AG10803 (cell line): Measurements from ENCODE around the gene SORBS1.

Source experiments
- DNase-seq: peaks from one replicate; pipeline ENCODE4 v3.0.0; 2010; ENCODE audit warnings: low read depth
- H3K4me3 ChIP-seq: 2 replicates; pipeline ENCODE4 v1.5.1; 2011; ENCODE audit warnings: mild to moderate bottlenecking, low read length, control low read depth
- CTCF ChIP-seq: conservative IDR thresholded peaks from 2 replicates; pipeline ENCODE4 v1.5.1; 2011; ENCODE audit warnings: mild to moderate bottlenecking, low read length, control low read depth, inconsistent platforms

SORBS1 gene

GRCh38 chr10:95547791-95548435 is 13.3 kb downstream of the SORBS1 start:
- no peak for TF ChIP-seq CTCF
- DNase-seq = no peak
- no peak overlapping the region for H3K4me3 ChIP-seq

- no peak for DNase-seq
- TF ChIP-seq CTCF = no peak
- no peak overlapping the region for H3K4me3 ChIP-seq
Observed at GRCh38 chr10:95547197-95547596, 14.0 kb downstream of the SORBS1 start.

- no peak overlapping the region for H3K4me3 ChIP-seq
- TF ChIP-seq CTCF = no peak
- no peak for DNase-seq
Observed at GRCh38 chr10:95545981-95546380, 15.2 kb downstream of the SORBS1 start.

GRCh38 chr10:95544783-95545500 is 16.2 kb downstream of the SORBS1 start:
- no peak for TF ChIP-seq CTCF
- no peak for DNase-seq
- no peak overlapping the region for H3K4me3 ChIP-seq

- no peak for TF ChIP-seq CTCF
- no peak overlapping the region for H3K4me3 ChIP-seq
- no peak for DNase-seq
Observed at GRCh38 chr10:95543459-95543858, 17.7 kb downstream of the SORBS1 start.

- no peak for DNase-seq
- H3K4me3 ChIP-seq = no peak overlapping the region
- TF ChIP-seq CTCF = no peak
Observed at GRCh38 chr10:95542761-95543160, 18.4 kb downstream of the SORBS1 start.

- H3K4me3 ChIP-seq = no peak overlapping the region
- no peak for DNase-seq
Observed at GRCh38 chr10:95542330-95542729, 18.8 kb downstream of the SORBS1 start.

More at GRCh38 chr10:95542330-95542729, 18.8 kb downstream of the SORBS1 start:
- TF ChIP-seq CTCF = no peak
